ENCODE measurements around the gene MICU2.

GRCh38 chr13:21567714-21568113, 36.3 kb downstream of the MICU2 start:
- TF ChIP-seq CTCF (IDR thresholded peaks at IDR 0.05) (no peak), POLR2A (IDR thresholded peaks at IDR 0.05) (no peak)
